Heart left ventricle (tissue), 13 donors: Measurements from ENCODE around the gene RRP8.

Source experiments
- CTCF ChIP-seq, 12 donors: fragments of 200-600 bp; sonication (generic) in 4 of 12; IDR thresholded peaks; one replicate each; pipeline versions ENCODE4 v1.5.0 to v1.8.0; 2018 to 2022; ENCODE audit warnings: antibody characterized with exemption in 12 of 12, mild to moderate bottlenecking in 5 of 12
- POLR2A ChIP-seq, 2 donors: fragments of 450-650 bp; IDR thresholded peaks; one replicate each; pipeline ENCODE4 v1.6.1; 2017; ENCODE audit warnings: antibody characterized with exemption in 2 of 2, mild to moderate bottlenecking in 2 of 2, moderate library complexity in 2 of 2
- donor health status: ischemic (EF 13 %, LVEDD 7.1; RV severe dilation, severe dysfunction).
- donor health status: DM: no; HTN: yes; CAD: no.
- donor health status: DM: no; HTN: no; CAD: no.
- donor health status: ischemic (EF 25% LVEDD 6.9; RV normal size, moderate dysfunction).
- donor health status: ischemic (EF 25% LVEDD 5.7; RV mildly dilated, moderate dysfunction).
- donor health status: ischemic (EF 35%, LVEDD 5.7; RV mildly dilated, moderate dysfunction).
- donor health status: nonischemic (EF 11% LVEDD 7.7; RV severe dilation, severe dysfunction).
- donor health status: DM: yes; HTN: yes; CAD: no.
- donor health status: PGD.
- donor health status: ischemic (EF 29% LVEDD 5.4; RV normal size, mild dysfunction).
- donor health status: nonischemic (EF 23%, LVEDD 6.1; RV moderate dilation, normal function).

GRCh38 chr11:6599881-6600390 is 3.5 kb downstream of the RRP8 start:
- no peak for TF ChIP-seq CTCF (IDR thresholded peaks at IDR 0.05)
- TF ChIP-seq POLR2A (IDR thresholded peaks at IDR 0.05) = no peak
